Ecto neural progenitor cell (in vitro differentiated cells): ENCODE results near the gene DEK.
A peak's percentile ranks its signal among the peaks of the same experiment; 100 is the strongest.
"Not testable (repeated sequence)": the region's sequence is repeated elsewhere in the genome, so short reads cannot be mapped to it uniquely, and the experiment has no call there.

Experiments used
- DNase-seq: peaks from one replicate; pipeline ENCODE4 v3.0.0-alpha.2; 2018; ENCODE audit warnings: low spot score

DEK gene, protein sequence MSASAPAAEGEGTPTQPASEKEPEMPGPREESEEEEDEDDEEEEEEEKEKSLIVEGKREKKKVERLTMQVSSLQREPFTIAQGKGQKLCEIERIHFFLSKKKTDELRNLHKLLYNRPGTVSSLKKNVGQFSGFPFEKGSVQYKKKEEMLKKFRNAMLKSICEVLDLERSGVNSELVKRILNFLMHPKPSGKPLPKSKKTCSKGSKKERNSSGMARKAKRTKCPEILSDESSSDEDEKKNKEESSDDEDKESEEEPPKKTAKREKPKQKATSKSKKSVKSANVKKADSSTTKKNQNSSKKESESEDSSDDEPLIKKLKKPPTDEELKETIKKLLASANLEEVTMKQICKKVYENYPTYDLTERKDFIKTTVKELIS

DNA sequence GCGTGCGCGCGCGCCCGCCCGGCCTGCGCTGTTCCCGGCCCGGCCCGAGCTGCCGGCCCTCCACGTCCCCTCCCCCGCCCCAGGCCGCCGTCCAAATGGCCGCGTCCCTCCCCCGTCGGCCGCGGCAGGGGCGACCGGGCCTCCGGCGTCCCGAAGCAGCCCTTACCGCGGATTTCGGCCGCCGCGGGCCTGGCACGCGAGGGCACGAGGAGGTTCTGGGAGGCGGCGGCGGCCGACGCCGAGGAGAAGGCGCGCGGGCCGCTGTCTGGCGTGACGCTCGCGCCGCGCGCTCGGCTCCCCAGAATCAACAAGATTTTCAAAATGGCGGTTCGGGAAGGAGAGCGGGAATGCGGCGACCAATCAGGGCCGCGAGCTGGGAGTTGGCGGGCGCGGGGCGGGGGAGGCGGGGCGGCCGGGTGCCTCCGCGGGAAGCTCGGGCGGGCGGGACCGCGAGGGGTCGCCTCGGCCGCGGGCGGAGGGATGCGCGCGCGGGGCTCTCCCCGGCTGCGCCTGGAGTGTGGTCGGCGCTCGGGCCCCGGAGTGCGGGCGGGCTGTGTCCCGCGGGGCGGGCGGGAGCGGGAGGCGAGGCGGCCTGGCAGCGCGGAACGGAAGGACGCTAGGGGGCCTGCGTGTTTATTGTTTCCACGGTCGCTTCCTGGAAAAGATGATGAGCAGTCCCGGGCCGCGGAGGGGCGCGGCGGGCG is at the start of gene DEK:
Gene DEK, minus strand, starts transcription at position 312 of the 704 bp plus-strand sequence. CDS start 543 bp downstream, outside the sequence.
- peak; percentile 95 for DNase-seq

DNA sequence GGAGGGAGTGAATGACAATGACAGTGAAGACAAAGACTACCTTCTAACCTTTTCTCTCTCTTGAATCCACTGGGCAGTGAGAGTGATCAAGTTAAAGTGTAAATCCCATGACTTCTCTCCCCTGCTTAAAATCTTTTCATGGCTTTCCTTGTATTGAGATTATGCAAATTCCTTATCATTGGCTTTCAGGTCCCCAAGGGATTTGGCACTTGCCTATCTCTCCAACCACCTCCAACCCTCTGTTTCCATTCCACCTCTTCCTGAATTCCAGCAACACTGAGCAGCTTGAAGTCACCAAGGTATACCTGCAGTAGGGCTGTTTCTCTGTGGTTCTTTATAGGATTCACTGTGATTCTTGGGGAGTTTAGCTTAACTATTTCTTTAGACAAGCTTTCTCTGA is 48.0 kb upstream of the DEK start:
- DNase-seq, result no peak

DNA sequence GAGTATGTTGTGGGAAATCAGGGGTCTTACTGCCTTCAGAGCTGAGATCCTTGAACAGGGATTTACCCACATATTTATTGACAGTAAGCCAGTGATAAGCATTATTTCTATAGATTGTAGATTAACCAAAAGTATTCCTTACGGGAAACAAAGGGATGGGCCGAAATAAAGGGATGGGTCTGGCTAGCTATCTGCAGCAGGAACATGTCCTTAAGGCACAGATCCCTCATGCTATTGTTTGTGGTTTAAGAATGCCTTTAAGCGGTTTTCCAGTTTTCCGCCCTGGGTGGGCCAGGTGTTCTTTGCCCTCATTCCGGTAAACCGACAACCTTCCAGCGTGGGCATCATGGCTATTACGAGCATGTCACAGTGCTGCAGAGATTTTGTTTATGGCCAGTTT is 45.7 kb upstream of the DEK start:
- not testable (repeated sequence) for DNase-seq

DNA sequence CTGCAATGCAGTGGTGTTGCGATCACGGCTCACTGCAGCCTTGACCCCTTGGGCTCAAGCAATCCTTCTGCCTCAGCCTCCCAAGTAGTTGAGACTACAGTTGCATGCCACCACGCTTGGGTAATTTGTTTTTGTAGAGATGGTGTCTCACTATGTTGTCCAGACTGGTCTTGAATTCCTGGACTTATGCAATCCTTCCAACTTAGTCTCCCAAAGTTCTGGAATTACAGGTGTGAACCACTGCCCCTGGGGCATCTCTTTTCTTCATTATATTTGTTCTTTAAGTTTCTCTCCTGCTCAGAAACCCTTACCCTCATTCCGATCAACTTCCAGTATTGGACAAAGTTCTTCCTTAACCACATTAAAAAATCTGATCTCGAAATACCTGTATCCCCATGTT is 44.7 kb upstream of the DEK start:
- DNase-seq, result no peak

DNA sequence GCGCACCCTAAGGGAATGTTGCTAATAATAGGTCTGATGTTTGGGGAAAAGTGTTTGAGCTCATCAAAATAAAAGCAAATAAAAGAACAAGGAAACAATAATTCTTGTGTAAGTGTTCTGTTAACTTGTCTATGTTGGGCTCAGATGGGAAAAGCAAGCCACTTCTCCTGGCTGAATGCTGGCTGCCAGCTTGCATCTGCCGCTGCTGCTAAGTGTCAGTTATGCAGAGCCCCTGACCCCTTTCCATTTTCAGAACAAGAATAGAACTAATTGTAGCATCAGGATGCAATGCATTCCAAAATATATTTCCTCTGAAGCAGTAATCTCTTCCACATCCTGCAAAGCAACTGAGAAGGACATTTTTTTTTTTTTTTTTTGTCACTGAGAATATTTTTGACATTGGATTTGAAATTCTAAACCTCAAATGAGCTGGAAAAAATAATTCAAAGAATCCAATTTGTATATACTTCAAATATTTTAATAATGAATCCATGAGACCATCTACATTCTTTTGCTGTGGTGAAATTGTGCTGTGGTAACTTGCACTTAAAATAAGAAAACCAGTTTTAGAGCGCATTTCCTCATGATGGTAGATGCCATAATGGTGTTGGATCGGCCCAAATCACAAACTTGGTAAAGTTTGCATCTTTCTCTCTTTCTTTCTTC is 43.9 kb upstream of the DEK start:
- no peak for DNase-seq

DNA sequence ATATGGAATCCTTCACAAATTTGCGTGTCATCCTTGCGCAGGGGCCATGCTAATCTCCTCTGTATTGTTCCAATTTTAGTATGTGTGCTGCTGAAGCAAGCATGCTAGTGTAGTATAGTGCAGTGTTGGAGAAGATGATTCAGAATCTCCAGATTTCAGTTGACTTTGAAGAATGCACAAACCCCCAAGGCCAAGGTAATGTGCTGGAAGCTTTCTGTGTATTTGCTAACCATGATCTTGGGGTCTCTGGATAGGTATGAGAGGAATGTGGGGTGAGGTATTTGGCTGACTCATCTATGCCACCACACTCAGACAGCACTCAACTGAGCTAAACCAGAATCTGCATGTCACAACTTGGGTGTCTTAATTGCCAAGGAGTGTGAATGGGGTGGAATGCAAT is 42.6 kb upstream of the DEK start:
- no peak for DNase-seq

DNA sequence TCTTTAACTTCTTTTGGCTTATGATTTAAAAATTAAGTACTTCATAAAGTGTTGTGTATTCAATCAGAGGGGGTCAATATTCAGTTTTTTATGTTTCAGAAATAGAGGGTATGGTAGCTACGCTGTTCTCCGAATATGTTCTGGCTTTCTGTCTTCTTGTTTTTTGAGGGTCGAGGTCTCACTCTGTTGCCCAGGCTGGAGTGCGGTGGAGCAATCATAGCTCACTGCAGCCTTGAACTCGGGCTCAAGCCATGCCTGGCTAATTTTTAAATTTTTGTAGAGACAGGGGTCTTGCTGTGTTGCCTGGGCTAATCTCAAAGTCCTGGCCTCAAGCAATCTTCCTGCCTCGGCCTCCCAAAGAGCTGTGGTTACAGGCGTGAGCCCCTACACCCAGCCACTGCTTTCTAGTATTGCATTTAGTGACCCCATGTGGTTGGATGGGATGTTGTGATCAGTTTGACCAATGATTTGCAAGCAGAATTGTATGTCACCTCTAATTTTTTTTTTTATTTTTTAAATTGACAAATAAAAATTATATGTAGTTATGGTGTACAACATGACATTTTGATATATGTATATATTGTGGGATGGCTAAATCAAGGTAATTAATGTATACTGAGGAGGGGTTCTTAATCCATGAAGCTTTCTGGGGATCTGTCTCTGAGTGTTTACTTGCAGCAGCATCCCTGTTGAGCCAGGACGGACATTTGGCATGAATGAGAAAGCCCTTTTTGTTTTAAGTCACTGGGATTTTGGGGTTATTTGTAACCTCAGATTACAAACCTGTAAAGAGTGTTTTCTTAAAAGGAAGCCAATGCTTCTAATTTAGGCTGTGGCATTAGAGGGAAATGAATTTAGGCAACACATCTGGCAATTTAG is 38.5 kb upstream of the DEK start:
- DNase-seq, result no peak

DNA sequence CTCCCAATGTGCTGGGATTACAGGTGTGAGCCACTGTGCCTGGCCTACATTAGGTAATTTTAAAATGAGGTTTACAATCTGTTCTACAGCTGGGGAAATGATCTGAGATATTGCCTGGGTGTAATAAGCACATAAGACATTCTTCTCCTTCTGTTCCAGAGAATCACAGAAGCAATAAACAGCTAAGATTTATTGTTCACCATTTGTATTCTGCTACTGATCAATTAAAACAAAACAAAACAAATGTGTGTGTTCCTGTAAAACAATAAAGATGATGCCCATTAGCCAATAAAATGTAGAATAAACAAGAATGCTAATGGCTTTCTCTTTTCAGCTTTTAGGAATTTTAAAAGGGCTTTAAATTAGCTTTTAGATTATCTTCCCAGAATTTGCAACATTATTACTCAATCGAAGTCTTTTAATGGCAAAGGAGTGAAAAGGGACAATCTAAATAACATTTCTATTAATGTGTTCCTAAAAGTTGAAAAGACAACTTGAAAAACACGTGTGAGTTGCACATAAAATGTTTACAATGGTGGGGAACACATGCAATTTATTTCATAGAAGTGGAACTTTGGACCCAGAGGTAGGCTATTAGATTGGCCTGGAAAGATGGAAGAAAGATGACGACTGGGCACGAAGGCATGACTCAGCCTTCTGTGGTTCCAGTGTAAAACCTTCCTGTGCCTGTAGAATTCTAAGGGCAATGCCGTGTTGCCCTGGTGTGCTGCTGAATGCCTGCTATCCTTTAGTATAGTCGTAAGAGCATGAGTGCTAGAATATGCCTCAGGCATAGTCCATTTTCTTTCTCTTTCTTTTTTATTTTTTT is 29.0 kb upstream of the DEK start:
- DNase-seq, result no peak

DNA sequence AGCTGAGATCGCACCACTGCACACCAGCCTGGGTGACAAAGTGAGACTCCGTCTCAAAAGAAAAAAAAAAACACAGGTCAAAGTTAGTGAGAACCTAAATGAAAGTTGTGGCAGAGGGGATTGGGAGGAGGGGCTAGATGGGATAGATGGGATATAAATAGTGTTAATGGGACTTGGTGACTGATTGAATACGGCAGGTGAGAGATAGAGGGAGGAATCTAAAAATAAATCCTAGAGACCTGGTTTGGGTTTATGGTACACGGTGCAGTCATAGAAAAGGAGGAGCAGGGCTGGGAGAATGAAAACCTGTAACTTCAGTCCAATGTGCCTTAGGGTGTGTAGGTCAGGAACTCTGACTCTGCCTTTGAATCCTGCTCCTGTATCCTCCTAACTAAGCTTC is 25.0 kb upstream of the DEK start:
- no peak for DNase-seq

DNA sequence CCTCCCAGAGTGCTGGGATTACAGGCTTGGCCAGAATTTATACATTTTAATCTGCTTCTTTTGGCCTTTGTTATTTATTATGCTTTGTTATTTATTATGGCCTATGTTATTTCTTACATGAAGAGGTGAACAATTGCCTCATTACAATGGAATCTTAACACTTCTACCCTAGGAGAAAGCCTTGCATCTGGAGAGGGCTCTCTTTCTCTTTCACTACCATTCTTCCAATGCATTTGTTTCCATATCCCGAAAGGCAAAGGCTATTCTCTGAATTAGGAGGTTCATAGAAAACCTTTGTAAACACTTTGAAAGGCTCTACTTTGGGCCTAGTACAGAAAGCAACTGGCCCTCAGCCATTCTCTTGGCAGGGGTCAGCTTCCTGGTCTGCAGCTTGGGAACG is 19.9 kb upstream of the DEK start:
- DNase-seq, result no peak

DNA sequence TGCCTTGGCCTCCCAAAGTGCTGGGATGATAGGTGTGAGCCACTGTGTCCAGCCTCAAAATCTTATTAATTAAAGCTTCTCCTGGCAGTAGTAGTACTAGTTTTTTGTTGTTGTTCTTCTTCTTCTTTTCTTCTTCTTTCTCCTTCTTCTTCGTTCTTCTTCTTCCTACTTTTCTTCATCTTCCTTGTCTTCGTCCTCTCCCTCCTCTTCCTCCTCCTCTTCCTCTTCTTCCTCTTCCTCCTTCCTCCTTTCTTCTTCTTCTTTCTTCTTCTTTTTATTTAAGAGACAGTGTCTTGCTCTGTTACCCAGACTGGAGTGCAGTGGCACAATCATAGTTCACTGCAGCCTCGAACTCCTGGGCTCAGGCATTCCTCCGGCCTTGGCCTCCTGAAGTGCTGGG is 17.2 kb upstream of the DEK start:
- DNase-seq, result no peak

DNA sequence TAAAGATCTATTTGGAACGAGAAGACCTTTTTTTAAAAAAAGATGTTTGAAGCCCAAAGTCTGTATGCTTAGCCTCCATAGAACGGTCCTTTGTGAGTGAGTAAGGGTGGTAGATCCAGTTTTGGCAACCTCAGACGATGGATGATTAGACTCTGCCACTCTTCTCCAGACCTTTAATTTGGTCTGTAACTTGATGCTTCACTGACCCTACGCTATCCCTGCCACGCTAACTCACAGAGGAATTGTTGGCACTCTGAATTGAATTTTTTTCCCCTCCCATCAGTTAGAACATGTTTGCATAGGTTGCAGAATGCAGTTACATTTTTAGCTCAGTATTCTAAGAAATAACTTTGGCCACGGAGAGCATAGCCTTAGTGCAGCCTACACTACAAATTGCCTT is 15.8 kb upstream of the DEK start:
- DNase-seq, result no peak

DNA sequence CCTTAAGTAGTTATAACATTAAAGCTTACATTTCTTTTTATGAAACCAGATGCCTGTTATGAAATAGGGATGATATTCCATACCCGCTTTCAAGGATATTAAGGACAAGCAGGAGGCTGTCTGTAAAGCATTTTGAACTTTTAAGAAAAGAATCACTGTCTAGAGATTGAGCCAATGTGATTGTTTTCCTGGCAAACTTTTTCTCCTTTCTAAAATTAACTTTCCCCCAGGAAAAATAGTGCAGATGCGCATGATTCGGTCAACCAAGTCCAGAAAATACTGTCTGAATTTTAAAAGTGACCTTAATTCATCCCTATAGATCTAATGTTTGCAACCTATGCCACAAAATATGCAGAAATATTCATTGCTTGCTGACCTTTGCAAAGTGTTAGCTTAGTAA is 15.1 kb upstream of the DEK start:
- DNase-seq, result no peak

DNA sequence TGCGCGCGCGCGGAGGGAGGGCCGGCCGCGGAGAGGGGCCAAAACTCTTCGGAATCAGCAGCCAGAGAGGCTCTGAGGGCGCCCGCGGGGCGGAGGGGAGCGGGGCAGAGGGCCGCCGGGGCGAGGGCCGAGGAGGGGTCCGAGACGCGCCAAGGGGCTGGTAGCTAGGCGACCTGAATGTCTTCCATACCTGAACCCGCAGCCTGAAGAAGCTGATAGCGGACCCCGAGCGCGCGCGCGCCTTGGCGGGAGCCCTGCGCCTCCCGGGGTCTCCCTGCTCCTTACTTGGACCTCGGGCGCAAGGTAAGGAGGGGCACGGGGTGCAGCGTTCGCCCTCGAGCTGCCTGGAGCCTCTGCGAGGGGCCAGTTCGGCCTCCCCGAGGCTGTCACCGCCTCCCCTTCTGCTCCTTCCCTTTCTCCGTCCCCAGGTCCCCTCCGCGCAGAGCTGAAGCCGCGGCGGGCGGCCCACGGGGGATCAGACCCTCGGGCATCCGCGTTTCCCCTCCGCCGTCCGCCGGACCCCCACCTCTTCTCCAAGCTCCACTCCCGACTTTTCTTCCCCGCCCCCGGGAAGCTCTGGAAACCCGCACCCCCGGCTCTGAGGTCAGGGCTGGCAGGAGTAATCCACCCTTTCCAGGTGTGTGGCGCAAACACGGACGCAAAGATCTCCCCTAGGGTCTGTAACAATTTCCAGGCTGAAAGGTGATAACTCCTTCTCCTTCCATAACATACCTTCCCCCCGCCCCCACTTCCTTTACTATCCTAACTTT is 13.1 kb upstream of the DEK start:
- peak; percentile 70 for DNase-seq

DNA sequence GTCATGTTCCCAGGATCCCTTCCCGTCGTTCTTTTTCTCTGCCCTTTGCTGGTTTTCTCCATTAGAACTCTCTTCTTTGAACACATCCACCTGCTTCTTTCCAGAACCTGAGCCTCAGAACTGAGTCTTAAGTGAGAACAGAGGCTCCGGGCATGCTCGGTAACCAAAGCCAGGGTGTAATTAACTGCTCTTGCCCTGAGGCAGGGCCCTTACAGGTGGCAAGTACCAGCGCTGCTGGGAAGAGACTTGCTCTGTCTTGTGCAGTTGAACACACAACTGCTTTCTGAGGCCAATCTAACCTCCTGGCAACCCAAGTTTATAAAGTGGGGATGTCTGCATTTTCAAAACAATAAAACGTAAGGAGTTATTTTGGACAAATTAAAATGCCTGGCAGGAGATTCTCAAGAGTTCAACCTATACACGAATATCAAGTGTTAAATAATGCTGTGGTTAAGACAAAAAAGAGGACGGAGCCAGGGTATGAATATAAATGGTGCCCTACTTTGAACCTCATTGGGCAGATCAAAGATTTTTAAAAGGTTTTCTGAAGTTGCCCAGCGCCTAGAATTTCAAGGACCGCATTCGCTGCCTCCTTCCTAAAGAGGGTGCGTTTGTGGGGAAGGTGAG is 12.4 kb upstream of the DEK start:
- DNase-seq, result no peak

DNA sequence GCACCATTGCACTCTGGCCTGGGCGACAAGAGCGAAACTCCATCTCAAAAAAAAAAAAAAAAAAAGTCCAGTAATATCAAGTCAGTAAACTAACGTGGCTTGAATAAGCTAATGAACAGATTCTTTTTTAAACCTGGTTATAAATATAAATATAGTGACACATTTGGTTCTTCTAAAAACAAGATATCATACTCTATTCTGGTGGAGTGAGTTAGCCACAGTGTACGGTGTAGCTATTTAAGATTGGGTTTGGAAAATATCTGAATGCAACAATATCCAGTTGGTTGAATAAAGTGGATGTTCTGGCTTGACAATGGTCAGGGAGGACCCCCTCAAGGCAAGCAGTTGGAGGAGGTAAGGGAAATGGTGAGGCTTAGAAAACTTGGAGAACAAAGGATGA is 5.9 kb upstream of the DEK start:
- DNase-seq, result no peak

DNA sequence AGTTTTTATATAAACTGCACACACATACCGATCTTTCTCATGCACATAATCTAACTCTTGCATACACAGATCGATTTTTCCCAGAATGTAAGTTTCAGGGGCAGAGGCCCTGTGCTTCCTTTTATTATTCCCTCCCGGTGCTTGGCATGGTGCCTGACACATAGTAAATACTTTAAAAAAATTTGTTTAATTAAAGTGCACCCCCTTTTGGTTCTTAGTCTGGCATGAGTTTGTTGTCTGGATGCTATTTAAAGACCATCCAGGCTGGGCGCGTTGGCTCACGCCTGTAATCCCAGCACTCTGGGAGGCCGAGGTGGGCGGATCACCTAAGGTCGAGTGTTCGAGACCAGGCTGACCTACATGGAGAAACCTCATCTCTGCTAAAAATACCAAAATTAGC is 5.4 kb upstream of the DEK start:
- DNase-seq, result no peak

DNA sequence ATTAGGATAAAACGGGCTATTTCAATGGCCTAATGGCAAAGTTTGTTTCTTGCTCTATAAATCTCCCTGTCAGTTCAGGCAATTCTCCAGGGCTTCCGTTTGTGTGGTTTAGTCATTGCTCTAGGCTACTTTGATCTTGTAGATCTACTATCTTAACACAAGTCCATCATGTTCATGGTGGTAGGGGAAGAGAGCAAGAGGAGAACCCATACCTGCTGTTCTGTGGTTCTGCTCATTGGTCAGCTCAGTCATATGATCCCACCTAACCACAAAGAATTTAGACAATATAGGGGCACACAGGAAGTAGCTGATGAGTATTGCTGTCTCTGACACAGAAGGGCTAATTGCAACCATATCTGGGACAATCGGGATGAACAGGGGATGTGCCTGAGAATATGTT is 4.9 kb upstream of the DEK start:
- DNase-seq, result no peak

DNA sequence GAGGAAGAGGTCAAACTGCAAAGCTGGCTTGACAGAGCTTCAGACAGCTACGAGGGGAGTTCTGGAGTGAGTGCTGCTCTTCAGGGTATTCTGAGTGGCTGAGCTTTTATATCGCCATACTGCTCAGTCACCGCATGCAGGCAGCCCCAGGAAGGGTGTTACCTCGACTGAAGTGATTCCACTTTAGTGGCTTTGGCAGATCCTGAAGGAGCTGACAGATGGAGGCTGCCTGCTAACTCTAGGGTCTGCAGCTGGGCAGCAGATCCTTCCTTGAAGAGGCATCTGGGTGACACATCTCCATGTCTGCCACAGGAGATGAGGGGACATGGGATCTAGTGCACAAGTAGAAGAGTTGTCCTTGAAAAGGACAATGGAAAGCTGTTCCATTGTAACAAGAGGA is 3.7 kb upstream of the DEK start:
- no peak for DNase-seq

DNA sequence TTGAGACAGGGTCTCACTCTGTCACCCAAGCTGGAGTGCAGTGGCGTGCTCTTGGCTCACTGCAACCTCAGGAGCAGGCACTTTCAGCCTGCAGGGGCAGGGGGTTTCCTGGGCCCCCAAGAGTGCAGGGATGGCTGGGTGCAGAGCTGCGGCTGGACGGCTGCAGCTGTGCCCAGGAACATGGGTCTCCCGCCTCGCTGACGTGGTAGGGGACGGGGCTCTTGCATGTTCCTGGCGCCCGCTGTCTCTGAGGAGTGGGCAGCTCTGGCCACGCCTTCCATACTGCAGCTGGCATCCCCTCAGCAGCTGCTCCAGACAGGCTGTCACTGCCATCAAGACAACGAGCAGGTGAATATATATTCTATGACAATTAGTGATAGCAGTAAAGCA is 2.2 kb upstream of the DEK start:
- DNase-seq, result no peak
